Measurements from ENCODE around the gene EIF4G3. TPM values are rescaled to one million over a fixed set of nuclear protein-coding genes. Genes with fewer than 3 reads are reported as not detected.
"Not testable (repeated sequence)": the region's sequence is repeated elsewhere in the genome, so short reads cannot be mapped to it uniquely, and the experiment has no call there.

The EIF4G3 gene
- total and polyA plus RNA-seq, 12 donors: 13.3 to 50.2 (median 36.1) TPM

DNA sequence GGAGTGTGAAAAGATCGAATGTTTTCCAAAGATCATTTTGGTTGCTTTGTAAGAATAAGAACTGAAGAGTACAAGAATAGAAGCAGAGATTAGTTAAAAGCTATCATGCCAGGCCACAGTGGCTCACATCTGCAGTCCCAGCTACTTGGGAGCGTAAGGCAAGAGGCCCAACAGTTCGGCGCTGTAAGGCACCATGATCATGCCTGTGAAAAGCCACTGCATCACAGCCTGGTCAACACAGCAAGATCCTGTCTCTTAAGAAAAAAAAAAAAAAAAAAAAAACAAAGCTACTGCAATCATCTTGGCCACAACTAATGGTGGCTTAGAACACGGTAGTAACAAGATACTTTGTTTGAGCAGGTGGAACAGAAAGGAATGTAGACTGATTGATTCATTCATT lies 116.2 kb downstream of the EIF4G3 start:
- Histone ChIP-seq H3K4me1 (peaks cover 0 to 16% (median 0%) of the 10 kb centered on the region in 9 donors), H3K9me3 (no peaks in the 10 kb centered on the region), H3K36me3 (peaks cover 0 to 10% (median 0%) of the 10 kb centered on the region in 9 donors), H3K27ac (no peak overlapping the region), H3K4me3 (no peak overlapping the region), H3K27me3 (no peaks in the 10 kb centered on the region)
- DNase-seq: no peak
- ATAC-seq: no peak
- intact Hi-C loops (cut with DNase I): no loop called here
- WGBS, 2 donors: 75 to 81% methylated on average over 5 of the region's 5 CpGs
- TF ChIP-seq, protein P1, sequence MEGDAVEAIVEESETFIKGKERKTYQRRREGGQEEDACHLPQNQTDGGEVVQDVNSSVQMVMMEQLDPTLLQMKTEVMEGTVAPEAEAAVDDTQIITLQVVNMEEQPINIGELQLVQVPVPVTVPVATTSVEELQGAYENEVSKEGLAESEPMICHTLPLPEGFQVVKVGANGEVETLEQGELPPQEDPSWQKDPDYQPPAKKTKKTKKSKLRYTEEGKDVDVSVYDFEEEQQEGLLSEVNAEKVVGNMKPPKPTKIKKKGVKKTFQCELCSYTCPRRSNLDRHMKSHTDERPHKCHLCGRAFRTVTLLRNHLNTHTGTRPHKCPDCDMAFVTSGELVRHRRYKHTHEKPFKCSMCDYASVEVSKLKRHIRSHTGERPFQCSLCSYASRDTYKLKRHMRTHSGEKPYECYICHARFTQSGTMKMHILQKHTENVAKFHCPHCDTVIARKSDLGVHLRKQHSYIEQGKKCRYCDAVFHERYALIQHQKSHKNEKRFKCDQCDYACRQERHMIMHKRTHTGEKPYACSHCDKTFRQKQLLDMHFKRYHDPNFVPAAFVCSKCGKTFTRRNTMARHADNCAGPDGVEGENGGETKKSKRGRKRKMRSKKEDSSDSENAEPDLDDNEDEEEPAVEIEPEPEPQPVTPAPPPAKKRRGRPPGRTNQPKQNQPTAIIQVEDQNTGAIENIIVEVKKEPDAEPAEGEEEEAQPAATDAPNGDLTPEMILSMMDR (IDR thresholded peaks at IDR 0.05): no peak

DNA sequence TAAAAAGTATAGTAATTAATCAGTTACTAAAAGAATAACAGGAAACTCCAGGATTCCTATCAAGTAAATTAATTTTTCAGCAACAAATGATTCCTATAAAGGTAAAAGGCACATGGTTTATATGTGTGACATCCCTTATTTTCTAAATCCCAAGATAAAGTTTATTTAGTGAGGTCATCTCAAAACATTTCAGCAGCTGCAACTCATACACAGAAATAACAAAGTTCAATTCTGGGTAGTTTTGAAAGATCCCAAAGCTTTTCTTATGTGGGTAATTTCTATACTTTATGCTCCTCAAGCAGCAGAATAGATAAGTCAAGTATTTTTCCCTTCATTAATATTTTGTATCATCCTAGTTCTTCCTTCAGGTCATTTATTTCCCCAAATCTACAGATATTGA lies 117.7 kb downstream of the EIF4G3 start:
- intact Hi-C loops (cut with DNase I): no loop called here

DNA sequence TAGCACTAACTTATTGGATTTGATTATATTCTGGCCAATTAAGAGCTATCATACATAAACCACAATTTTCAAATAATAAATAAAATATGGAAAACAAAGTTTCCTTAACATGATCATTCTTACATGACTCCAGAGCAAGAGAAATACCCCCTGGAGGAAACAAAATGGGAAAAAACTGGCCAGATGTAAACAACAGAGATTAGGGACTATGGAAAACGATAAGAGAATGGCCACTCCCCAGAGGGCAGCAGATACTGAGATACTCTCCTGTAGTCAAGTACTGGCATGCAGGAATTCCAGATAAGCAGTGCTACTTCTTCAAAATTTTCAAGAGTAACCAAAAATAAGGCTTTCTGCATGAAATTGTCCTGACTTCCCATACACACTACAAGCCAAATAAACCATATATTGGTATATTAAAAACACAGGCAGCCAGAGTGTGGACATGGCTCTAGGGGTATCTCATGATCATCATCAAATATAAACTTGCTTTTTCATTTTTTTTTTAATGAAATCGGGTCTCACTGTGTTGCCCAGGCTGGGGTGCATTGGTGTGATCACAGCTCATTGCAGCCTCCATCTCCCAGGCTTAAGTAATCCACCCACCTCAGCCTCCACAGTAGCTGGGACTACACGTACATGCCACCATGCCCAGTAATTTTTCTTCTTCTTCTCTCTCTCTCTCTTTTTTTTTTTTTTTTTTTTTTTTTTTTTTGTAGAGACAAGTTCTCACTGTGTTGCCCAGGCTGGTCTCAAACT lies 118.5 kb downstream of the EIF4G3 start:
- no peaks in the 10 kb centered on the region for H3K9me3 ChIP-seq
- ATAC-seq (no peak), DNase-seq (no peak)
- no peaks in the 10 kb centered on the region for H3K27me3 ChIP-seq
- intact Hi-C loops (cut with DNase I): no loop called here
- TF ChIP-seq, protein P1 (IDR thresholded peaks at IDR 0.05): no peak
- H3K4me1 ChIP-seq: peaks cover 0 to 16% (median 0%) of the 10 kb centered on the region in 9 donors
- no peaks in the 10 kb centered on the region for H3K36me3 ChIP-seq
- no peak overlapping the region for H3K27ac ChIP-seq
- 57 to 65% methylated on average over 3 of the region's 3 CpGs for WGBS, 2 donors
- no peak overlapping the region for H3K4me3 ChIP-seq

More for the DNA sequence above, 117.7 kb downstream of the EIF4G3 start:
- H3K36me3 ChIP-seq: peaks cover 0 to under 1% (median 0%) of the 10 kb centered on the region in 9 donors
- DNase-seq: no peak
- H3K27me3 ChIP-seq: no peaks in the 10 kb centered on the region
- no peak for ATAC-seq
- no peak overlapping the region for H3K27ac ChIP-seq
- H3K4me3 ChIP-seq: no peak overlapping the region
- TF ChIP-seq, protein P1 (IDR thresholded peaks at IDR 0.05): no peak
- no peaks in the 10 kb centered on the region for H3K9me3 ChIP-seq
- peaks cover 0 to 16% (median 0%) of the 10 kb centered on the region in 9 donors for H3K4me1 ChIP-seq

DNA sequence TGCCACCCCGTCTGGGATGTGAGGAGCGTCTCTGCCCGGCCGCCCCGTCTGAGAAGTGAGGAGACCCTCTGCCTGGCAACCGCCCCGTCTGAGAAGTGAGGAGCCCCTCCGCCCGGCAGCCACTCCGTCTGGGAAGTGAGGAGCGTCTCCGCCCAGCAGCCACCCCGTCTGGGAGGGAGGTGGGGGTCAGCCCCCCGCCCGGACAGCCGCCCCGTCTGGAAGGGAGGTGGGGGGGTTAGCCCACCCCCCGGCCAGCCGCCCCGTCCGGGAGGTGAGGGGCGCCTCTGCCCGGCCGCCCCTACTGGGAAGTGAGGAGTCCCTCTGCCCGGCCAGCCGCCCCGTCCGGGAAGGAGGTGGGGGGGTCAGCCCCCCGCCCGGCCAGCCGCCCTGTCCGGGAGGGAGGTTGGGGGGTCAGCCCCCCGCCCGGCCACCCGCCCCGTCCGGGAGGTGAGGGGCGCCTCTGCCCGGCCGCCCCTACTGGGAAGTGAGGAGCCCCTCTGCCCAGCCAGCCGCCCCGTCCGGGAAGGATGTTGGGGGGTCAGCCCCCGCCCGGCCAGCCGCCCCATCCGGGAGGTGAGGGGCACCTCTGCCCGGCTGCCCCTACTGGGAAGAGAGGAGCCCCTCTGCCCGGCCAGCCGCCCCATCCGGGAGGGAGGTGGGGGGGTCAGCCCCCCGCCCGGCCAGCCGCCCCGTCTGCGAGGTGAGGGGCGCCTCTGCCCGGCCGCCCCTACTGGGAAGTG lies 123.3 kb downstream of the EIF4G3 start:
- ATAC-seq; H3K4me3 ChIP-seq; H3K27ac ChIP-seq; H3K27me3 ChIP-seq; DNase-seq; intact Hi-C loops (cut with DNase I); H3K9me3 ChIP-seq: not testable (repeated sequence)
- 97 to 98% methylated on average over 20 to 42 of the region's 59 CpGs for WGBS, 2 donors
- peaks cover 0 to 16% (median 0%) of the 10 kb centered on the region in 9 donors for H3K36me3 ChIP-seq
- H3K4me1 ChIP-seq: peaks cover 0 to 21% (median 0%) of the 10 kb centered on the region in 9 donors
